SW 1271 (cell line): ENCODE results near the gene ADAM15.
A peak's percentile ranks its signal among the peaks of the same experiment; 100 is the strongest.

ENCODE experiments used
- DNase-seq, 2 experiments: peaks; one replicate each; lab custom pipeline; 2025; lab: John Stamatoyannopoulos, UW

ADAM15 gene, protein sequence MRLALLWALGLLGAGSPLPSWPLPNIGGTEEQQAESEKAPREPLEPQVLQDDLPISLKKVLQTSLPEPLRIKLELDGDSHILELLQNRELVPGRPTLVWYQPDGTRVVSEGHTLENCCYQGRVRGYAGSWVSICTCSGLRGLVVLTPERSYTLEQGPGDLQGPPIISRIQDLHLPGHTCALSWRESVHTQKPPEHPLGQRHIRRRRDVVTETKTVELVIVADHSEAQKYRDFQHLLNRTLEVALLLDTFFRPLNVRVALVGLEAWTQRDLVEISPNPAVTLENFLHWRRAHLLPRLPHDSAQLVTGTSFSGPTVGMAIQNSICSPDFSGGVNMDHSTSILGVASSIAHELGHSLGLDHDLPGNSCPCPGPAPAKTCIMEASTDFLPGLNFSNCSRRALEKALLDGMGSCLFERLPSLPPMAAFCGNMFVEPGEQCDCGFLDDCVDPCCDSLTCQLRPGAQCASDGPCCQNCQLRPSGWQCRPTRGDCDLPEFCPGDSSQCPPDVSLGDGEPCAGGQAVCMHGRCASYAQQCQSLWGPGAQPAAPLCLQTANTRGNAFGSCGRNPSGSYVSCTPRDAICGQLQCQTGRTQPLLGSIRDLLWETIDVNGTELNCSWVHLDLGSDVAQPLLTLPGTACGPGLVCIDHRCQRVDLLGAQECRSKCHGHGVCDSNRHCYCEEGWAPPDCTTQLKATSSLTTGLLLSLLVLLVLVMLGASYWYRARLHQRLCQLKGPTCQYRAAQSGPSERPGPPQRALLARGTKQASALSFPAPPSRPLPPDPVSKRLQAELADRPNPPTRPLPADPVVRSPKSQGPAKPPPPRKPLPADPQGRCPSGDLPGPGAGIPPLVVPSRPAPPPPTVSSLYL

DNA sequence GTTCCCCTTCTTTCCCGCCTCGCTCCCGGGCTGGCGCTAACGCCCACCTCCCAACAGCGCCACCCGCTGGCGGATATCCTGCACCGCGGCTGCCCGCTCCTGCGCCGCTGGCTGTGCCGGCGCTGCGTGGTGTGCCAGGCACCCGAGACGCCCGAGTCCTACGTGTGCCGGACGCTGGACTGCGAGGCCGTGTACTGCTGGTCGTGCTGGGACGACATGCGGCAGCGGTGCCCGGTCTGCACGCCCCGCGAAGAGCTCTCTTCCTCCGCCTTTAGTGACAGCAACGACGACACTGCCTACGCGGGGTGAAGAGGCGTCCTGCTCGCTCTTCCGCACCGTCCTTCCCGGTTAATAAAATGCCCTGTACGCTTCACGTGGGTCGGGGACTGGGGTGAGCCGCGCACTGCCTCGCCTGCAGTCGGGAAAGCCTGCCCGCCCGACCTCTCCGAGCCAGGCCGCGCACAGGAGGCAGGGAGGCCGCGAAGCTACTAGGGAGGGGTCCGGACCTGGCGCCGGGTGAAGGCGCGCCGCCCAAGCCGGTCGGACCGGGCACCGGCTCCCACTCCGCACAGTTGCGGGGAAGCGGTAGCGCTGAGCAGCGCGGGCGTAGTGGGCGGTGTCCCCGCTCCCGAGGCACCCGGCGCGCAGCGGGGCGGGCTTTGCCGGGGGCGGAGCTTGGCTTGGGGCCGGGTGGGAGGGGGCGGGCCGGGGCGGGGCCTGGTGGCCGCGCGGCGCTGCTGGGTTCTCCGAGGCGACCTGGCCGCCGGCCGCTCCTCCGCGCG lies at the start of gene ADAM15:
Gene ADAM15, plus strand, starts transcription at position 757 of the 782 bp plus-strand sequence. CDS start 71 bp downstream, outside the sequence.
- DNase-seq: peak; percentile 49 to 78

DNA sequence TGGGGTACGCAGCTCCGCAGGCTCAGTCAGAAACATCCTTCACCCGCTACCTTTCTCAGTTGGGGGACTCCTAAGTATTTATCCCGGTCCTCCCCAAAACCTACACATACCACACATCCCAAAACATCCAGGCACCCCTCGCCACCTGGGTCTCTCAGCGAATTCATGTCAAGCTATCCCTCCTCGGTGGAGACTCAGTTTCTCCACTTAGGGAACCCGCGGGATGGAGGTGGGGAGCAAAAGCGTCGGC lies 49.8 kb upstream of the ADAM15 start:
- DNase-seq: peak in 1 of 2 experiments; percentile 54

DNA sequence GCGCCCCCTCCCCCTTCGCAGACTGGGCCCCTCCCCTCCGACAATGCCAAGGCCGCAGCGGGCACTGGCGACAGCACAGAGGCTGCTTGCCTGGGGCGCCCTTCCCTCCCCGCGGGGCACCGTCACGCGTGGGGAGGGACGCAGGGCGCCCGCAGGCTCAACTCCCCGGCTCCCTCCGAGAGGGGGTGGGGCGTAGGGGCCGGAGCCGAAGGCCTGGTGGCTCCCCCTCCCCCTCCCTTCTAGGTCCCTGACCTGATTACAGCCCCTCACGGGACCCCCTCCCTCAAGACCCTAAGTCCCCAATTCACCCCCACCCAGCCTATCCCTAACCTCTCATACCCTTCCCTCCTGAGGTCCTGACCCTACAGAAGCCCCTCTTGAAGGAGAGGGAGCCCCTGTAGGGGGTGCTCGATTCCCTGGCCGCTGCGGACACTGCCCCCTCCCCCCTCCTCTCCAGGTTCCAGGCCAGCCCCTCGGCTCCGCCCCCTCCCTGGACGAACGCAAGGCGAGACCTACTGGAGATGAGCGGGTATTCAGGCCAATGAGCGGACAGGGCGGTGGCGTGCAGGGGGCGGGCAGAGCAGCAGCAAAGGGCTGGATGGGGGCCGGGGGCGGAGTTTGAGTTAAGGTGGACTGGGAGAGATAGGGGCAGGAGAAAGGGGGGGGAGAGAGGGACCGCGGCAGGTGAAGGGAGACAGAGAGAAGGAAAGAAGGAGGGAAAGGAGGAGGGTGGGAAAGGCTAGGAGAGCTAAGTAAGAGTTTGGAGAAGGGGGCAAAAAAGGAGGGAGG lies 49.2 kb upstream of the ADAM15 start:
- DNase-seq: peak; percentile 86 to 94

DNA sequence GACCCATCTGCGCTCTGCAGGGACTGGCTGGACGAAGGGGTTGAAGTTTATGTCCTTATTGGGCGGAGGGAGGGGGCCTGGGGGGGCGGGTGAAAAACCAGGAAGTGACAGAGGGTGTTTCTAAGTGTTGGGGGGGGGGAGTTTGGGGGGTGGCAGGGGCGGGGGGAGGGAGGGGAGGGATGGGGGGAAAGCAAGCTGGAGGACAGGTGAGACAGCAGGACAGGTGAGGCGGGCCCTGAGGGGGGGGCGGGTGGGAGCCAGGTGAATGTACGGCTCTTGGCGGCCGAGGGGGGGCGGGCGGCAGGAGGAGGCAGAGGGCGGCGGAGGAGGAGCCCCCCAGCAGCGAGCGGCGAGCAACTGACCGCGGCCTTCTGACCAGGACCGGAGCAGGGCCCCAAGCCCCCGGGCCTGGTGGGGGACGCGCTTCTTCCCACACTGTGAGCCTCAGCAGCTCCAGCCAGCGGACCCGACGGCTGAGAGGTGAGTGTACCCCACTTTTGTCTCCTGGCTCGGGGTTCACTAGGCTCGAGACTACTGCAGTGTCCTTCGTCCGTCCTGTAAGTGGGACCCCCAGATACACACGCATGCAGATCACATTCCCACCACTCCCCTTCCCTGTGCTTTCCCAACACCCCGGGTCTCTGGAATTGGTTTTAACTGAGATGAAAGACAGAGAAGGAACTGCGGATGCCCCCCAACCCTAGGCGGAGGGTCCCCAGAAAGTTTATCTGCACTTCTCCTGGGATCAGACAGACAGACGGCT lies 48.5 kb upstream of the ADAM15 start, which contains the start of gene ZBTB7B:
Gene ZBTB7B, plus strand, starts transcription at position 339 of the 763 bp plus-strand sequence. CDS start 11,859 bp downstream, outside the sequence.
- DNase-seq: no peak

DNA sequence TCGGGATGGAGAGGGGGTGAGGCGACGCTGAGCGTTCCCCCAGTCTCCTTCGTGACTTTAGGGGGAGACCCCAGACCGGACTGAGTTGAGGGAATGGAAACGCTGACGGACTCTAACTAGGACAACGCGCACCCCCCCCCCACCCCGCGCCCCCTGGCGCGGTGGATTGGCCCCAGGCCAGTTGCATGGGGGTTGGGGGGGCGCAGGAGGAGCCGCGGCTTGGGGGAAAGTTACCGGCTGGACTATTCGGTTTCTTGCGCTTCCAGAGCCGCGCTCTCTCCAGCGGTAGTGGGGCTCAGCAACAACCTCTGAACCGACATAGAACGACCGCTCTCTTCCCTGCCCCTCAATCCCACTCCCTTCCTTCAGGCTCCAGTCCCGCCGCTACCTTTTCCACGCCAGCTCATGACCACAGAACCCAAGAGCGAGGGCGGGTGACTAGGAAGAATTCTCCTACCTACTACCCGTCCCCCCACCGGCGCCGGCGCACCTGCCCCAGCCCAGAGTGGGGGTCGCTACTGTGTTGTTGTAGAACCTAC lies 47.8 kb upstream of the ADAM15 start:
- DNase-seq: no peak

DNA sequence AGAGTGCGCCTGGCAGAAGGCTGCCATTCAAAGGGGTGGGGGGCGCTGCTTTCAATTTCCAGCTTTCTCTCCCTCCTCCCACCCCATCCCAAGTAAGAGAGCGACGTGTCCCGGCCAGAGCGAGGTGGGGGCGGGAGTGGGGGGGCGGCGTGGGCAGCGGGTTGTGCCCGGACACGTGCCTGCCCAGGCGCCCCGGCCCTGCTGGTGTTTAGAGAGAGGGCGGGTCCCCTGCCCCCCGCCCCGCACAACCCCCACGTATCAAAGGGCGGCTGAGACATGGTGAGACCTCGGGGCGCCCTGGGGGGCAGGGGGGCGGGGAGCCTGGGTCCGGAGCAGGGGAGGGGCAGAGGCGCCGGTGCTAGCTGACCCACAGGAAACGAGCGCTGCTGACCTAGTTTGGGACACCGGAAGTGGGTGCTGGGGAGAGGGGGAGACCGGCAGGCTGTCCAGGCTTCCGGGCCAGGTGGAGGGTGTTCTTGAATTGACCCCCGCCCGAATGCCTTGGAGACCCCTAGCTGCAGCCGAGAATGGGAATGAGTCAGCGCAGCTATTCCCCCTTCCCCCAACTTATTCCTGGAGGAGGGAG lies 47.3 kb upstream of the ADAM15 start:
- DNase-seq: peak in 1 of 2 experiments; percentile 40

DNA sequence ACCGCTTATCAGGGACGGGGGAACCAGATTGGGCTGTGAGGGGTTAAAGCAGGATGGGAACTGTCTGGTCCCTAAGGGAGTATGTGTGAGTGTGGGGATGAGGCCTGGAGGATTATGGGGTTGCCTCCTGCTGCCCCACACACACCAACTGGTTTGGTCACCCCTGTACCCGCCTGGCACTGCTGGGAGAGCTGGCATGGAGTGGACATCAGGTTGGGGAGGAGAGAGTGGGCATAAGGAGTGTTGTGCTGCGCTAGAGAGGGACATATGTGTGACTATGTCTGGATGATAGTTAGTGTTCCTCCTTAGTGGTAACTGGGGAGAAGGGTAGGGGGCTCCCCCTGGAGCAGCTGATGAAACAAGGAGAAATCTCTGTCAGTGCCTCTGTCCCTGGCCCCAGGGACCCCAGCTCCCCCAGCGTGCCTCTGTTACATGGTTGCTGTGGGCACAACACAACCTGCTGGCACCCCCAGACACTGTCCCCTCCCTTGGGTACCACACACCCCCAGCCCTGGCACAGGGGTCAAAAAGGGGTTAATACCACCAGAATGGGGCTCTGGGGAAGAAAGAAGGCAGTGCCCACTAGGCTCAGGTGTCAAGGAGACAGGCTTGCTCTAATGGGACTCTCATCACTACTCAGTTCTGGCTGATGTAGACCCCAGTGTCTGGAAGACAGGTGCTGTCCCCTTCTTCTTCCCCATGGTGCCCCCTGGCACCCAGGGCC lies 46.6 kb upstream of the ADAM15 start:
- no peak for DNase-seq

DNA sequence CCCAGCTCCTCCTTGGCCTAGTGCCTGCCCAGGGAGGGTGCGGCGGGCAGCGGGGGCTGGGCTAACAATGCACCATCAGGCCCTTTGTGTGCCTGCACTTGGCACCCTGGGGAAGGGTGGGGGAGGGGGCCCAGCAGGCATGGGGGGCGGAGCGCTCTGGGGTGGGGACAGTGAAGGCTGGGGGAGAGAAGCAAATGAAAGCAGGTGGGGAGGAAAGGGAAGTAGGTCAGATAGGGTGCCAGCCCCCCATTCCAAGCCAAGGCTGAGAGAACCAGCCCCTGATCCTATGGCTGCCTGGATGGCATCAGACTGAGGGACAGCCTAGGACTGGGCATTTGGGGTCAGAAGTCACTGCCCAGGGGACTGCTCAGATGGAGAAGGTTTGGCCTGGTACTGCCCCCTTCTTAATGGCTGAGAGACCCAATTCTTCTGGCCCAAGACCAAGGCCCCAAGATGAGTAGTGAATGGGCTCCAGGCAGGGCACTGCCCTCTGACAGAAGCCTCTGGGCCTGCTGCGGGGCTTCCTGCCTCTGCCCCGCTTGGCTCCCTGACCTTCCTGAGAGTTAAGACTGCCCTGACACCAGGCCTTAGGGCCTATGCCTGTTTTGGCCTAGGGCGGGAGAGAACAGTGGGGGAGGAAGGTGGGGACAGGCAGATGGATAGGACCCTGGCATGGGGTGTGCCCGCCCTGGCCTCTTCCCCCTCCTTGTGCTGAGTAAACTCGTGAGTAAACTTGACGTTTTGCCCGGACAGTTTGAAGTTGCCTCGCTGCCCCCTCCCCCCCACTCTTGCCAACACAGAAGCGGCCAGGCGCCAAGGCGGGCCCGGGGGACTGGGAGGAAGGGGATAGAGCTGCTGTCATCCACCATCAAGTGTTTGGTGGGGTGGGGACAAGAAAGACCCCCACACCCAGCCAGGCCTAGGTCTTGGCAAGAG lies 45.8 kb upstream of the ADAM15 start:
- no peak for DNase-seq

DNA sequence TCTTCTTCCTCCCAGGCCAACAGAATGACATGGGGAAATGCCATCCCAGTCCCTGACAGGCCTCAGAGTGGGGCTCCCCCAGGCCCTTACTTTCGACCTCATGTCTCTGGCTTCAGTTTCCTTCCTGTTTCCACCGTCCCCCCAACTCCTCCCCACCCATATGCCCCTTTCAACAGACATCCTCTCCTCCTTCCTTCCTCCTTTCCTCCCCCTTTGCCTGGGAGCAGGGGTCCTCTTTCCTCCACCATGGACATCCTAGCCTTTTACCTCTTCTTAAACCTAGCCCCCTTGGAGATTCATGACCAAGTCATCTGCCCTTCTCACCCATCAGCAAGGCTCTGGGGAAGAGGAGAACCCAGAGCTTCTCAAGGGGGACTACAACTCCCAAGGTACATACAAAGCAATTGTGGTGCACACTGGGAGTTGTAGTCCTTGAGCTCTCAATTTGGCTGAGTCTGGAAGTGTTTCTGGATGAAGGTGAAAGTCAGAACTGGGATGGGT lies 44.5 kb upstream of the ADAM15 start:
- peak in 1 of 2 experiments; percentile 18 for DNase-seq

DNA sequence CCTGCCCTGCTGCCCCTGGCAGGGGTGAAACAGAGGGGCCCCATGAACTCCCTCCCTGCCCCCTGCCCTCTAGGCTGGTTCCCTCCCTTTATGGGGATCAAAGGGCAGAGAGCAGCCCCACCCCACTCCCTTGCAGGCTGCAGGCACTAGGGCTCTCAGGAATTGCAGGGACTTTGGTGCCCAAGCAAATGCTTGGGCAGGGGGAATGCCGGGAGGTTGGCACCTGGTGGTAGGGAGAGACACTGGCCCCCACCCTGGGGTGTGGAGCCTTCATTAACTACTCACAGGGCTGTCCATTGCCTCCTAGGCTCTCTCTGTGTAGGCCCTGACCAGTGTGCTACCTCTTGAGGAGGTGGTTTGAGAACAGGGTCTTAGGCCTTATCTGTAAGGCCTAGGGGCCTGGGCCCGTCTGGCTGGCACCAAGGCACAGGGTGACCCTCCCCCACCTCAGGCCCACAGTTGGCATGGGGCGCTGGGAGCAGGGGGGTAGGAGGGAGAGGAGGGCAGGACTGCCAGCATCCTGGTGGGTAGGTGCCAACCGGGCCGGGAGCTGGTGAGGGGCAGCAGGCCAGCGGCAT lies 43.8 kb upstream of the ADAM15 start:
- DNase-seq: no peak

DNA sequence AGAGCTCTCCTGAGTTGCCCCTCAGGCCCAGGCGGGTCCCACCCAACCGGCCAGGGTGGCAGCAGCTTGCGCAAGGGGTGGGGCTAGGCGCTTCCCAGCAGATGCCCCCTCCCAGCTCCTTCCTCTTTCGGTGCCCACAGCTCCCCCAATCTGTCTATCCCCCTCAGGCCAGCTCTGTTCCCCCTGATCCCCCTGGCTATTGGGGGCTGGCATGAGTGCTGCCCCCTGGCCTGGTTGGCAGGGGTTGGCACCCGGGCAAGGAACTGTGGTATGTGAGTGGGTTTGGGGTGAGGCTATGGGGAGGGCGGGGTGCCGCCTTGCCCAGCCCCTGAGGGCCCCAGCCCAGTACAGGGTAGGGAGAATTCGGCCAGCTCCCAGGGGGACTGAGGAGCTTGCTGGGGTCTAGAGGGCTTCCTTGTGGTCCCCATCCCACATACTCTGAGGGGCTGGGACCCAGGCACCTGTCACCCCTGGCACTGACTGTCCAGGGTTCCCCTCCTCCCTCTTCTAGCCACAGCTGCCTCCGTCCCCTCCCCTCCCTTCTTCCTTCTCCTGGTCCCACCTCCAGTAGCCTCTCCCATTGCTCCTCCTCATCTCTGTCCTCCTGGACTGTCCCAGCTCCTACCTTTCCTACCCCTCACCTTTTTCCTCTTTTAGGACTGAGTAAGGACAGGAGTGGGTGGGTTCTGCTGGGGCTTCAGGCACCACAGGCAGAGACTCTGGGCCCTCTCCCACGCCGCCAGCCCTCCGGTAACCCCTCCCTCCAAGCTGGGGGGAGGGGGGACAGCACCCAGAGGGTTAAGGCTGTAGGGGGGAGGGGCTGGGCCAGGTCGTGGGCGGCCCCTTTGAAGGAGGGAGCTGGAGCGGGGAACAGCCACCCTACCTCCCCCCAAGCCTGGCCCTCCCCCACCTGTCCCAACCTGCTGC lies 42.8 kb upstream of the ADAM15 start:
- no peak for DNase-seq

DNA sequence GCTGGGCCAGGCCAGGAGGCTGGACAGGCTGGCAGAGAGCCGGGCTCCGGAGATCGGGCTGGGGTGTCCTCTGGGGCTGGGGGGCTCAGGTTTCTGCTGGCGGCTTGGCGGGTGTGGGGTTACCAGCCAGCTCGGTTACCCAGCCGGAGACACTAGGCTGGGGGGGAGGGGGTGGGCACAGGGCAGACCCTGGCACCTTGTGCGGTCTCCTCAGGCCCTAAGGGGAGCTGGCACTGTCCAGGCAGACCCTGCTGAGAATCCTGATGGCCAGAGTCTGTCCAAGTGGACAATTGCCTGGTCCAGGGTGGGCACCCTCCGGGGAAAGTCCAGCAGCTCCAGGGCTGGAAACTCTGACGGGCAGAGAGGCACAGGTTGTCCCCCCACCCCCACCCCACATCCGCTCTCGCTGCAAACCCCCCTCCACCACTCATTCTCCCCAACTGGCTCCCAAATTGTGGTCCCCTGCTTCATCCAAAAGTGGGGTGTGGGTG lies 41.9 kb upstream of the ADAM15 start:
- DNase-seq: no peak

DNA sequence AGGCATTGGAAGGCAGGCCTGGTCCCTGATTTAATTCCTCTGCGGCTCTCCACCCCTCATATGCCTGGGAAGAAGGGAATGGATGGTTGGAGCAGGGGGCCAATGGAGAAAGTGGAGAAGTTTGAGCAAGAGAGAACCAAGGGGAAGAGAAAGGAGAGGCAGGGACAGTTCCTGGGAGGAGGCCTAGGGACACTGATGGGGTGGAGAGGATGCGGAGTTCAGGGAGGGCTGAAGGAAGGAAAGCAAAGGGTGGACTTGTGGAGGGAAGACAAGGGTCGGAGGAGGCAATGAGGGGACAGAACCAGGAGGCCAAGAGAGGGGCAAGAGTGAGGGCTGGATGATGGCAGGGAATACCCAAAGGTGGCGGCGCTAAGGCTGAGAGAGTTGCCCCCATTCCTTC lies 41.4 kb upstream of the ADAM15 start:
- DNase-seq: no peak

DNA sequence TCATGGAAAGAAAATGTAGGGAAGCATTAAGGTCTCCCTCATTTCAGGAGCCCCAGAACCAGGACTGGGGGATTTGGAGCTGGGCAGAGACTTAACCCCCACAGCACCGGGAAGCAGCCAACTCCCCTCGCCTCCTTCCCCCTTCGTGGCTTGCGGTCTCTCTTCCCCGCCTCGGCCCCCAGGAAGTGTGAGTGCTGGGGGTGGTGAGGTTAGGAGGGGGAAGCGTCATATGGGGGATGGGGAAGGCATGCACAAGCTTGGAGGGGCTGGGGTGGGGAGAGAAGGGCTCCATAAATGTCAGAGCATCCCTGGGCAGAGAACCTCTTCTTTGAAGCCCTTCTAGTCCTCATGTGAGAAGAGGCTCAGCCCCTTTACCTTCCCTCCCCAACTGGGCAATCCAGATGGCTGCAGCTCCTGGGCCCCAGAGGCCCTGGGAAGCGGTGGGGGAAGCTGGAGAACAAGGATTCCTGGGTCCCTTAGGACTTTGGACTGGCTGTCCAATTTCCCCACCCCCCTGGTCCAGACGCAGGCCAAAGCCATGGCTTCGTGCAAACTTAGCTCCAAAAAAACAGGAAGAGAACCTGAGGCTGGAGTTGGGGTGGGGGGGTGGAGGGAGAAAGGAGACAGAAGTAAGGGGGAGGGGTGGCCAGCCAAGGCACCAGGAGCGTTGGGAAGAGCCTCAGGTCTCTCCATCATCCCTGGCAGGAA lies 40.8 kb upstream of the ADAM15 start:
- DNase-seq: no peak

DNA sequence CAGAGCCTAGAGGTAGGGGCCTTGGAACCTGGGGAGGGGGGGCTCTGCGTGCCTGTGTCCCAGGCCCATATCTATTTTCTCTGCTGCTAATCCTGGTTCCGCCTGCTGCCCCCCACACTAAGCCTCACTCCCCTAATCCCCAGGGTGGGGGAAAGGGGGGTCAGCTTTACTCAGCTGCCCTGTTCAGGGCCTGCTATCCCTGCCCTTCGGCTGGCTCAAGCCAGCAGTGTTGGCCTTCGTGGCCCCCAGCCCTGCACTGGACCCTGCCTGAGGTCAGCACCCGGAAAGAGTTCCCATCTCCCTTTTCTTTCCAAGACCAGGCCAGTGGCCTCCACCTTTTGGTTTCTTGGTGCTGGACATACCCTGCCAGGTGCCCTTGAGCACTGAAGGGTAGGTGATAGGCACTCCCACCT lies 40.1 kb upstream of the ADAM15 start:
- DNase-seq: no peak
